ENCODE data around the gene LRRIQ3. TPM values are rescaled to one million over a fixed set of nuclear protein-coding genes. Genes with fewer than 3 reads are reported as not detected.

LRRIQ3 gene
- total RNA-seq, 1 donor, result 0.72 TPM

- no peak for DNase-seq (ENCODE audit: insufficient read length, low spot score, missing footprints)
- no peak overlapping the region for H3K4me3 ChIP-seq (ENCODE audit: insufficient read depth, low read length)
- no peaks in the 10 kb centered on the region for H4K20me1 ChIP-seq (ENCODE audit: insufficient read depth, low read length)
- no peaks in the 10 kb centered on the region for H3K9me3 ChIP-seq (ENCODE audit: low read depth, low read length)
- H3K79me2 ChIP-seq (ENCODE audit: insufficient read depth, low read length), result no peaks in the 10 kb centered on the region
- H3K27me3 ChIP-seq (ENCODE audit: insufficient read depth, low read length), result no peaks in the 10 kb centered on the region
- H3K36me3 ChIP-seq (ENCODE audit: insufficient read depth, low read length), result no peaks in the 10 kb centered on the region
- TF ChIP-seq CTCF (IDR thresholded peaks at IDR 0.05; ENCODE audit: extremely low read depth, low read depth, low read length), result no peak
- H3K4me1 ChIP-seq (ENCODE audit: insufficient read depth, low read length), result no peaks in the 10 kb centered on the region
- no peak overlapping the region for H3K27ac ChIP-seq (ENCODE audit: low read depth, low read length)
- H3K4me2 ChIP-seq (ENCODE audit: insufficient read depth, low read length), result no peak overlapping the region
- no peak overlapping the region for H2AFZ ChIP-seq (ENCODE audit: low read length)
These were observed 132.9 kb downstream of the LRRIQ3 start for GRCh38 chr1:74065081-74065480.

GRCh38 chr1:74057719-74058118 is 140.3 kb downstream of the LRRIQ3 start:
- no peak for DNase-seq (ENCODE audit: insufficient read length, low spot score, missing footprints)
- Histone ChIP-seq H4K20me1 (ENCODE audit: insufficient read depth, low read length) (no peaks in the 10 kb centered on the region), H3K9me3 (ENCODE audit: low read depth, low read length) (no peaks in the 10 kb centered on the region), H3K27ac (ENCODE audit: low read depth, low read length) (no peak overlapping the region), H3K27me3 (ENCODE audit: insufficient read depth, low read length) (no peaks in the 10 kb centered on the region), H3K4me1 (ENCODE audit: insufficient read depth, low read length) (no peaks in the 10 kb centered on the region), H3K36me3 (ENCODE audit: insufficient read depth, low read length) (no peaks in the 10 kb centered on the region), H3K4me3 (ENCODE audit: insufficient read depth, low read length) (no peak overlapping the region), H3K79me2 (ENCODE audit: insufficient read depth, low read length) (no peaks in the 10 kb centered on the region), H3K4me2 (ENCODE audit: insufficient read depth, low read length) (no peak overlapping the region), H2AFZ (ENCODE audit: low read length) (no peak overlapping the region)
- no peak for TF ChIP-seq CTCF (IDR thresholded peaks at IDR 0.05; ENCODE audit: extremely low read depth, low read depth, low read length)

GRCh38 chr1:74053407-74053806 is 144.6 kb downstream of the LRRIQ3 start:
- no peak for DNase-seq (ENCODE audit: insufficient read length, low spot score, missing footprints)
- no peaks in the 10 kb centered on the region for H3K4me1 ChIP-seq (ENCODE audit: insufficient read depth, low read length)
- no peaks in the 10 kb centered on the region for H3K79me2 ChIP-seq (ENCODE audit: insufficient read depth, low read length)

GRCh38 chr1:74050386-74050785 is 147.6 kb downstream of the LRRIQ3 start:
- Histone ChIP-seq H3K9me3 (ENCODE audit: low read depth, low read length) (no peaks in the 10 kb centered on the region), H3K27ac (ENCODE audit: low read depth, low read length) (no peak overlapping the region), H3K4me3 (ENCODE audit: insufficient read depth, low read length) (no peak overlapping the region), H3K4me1 (ENCODE audit: insufficient read depth, low read length) (no peaks in the 10 kb centered on the region), H3K27me3 (ENCODE audit: insufficient read depth, low read length) (no peaks in the 10 kb centered on the region), H3K79me2 (ENCODE audit: insufficient read depth, low read length) (no peaks in the 10 kb centered on the region), H2AFZ (ENCODE audit: low read length) (no peak overlapping the region), H3K4me2 (ENCODE audit: insufficient read depth, low read length) (no peak overlapping the region), H4K20me1 (ENCODE audit: insufficient read depth, low read length) (no peaks in the 10 kb centered on the region), H3K36me3 (ENCODE audit: insufficient read depth, low read length) (no peaks in the 10 kb centered on the region)
- DNase-seq (ENCODE audit: insufficient read length, low spot score, missing footprints), result no peak
- TF ChIP-seq CTCF (IDR thresholded peaks at IDR 0.05; ENCODE audit: extremely low read depth, low read depth, low read length), result no peak

More at GRCh38 chr1:74053407-74053806, 144.6 kb downstream of the LRRIQ3 start:
- Histone ChIP-seq H3K4me2 (ENCODE audit: insufficient read depth, low read length) (no peak overlapping the region), H3K27ac (ENCODE audit: low read depth, low read length) (no peak overlapping the region), H2AFZ (ENCODE audit: low read length) (no peak overlapping the region), H3K9me3 (ENCODE audit: low read depth, low read length) (no peaks in the 10 kb centered on the region), H3K4me3 (ENCODE audit: insufficient read depth, low read length) (no peak overlapping the region), H3K36me3 (ENCODE audit: insufficient read depth, low read length) (no peaks in the 10 kb centered on the region), H3K27me3 (ENCODE audit: insufficient read depth, low read length) (no peaks in the 10 kb centered on the region), H4K20me1 (ENCODE audit: insufficient read depth, low read length) (no peaks in the 10 kb centered on the region)
- TF ChIP-seq CTCF (IDR thresholded peaks at IDR 0.05; ENCODE audit: extremely low read depth, low read depth, low read length), result no peak
